Endothelial cell of umbilical vein (primary cell): Measurements from ENCODE around the gene TRABD. TPM values are rescaled to one million over a fixed set of nuclear protein-coding genes. Genes with fewer than 3 reads are reported as not detected.

Experiments
- BruUV-seq: library from RNA; stranded (reverse); fragments of 400-500 nt; replicated peaks from 2 replicates; lab custom pipeline; 2021; lab: Mats Ljungman, UMichigan
- CTCF ChIA-PET: fragments of 300-600, 350-600 bp; sonication (Branson Sonifier 250); formaldehyde crosslinking; loops from one replicate; lab custom pipeline; 2021; ENCODE audit warnings: antibody characterized with exemption, inconsistent platforms; lab: Charles Lee
- POLR2A ChIA-PET: fragments of 300-600, 350-600 bp; sonication (Branson Sonifier 250); formaldehyde crosslinking; loops from one replicate; lab custom pipeline; 2021; ENCODE audit warnings: antibody characterized with exemption, inconsistent platforms; lab: Charles Lee
- DNase-seq: peaks from one replicate; pipeline ENCODE4 v3.0.0-alpha.2; 2011; ENCODE audit warnings: low read depth, low spot score
- FAIRE-seq: peaks from 2 replicates; lab custom pipeline; 2011; peaks lifted over from hg19 to GRCh38; lab: Jason Lieb, UNC
- H2AFZ ChIP-seq: 2 replicates; pipeline ENCODE4 v1.6.0; 2012; ENCODE audit warnings: low read depth, low read length, control low read depth, inconsistent platforms
- H3K27ac ChIP-seq: 2 replicates; pipeline ENCODE4 v1.5.1; 2011; ENCODE audit warnings: low read depth, mild to moderate bottlenecking, control low read depth, low read length, moderate library complexity; ENCODE audit not compliant: insufficient read depth
- H3K27me3 ChIP-seq, 2 experiments: 2 replicates each; pipeline versions ENCODE4 v1.6.0 to v1.6.1; 2011; ENCODE audit warnings: low read length in 2 of 2, mixed read lengths in 1 of 2; ENCODE audit not compliant: control insufficient read depth in 2 of 2, insufficient read depth in 2 of 2
- H3K36me3 ChIP-seq, 2 experiments: 2 replicates in 1 of 2; 3 replicates in 1 of 2; pipeline ENCODE4 v1.5.1; 2011; ENCODE audit warnings: low read length in 2 of 2, mild to moderate bottlenecking in 1 of 2, moderate library complexity in 1 of 2; ENCODE audit not compliant: control insufficient read depth in 2 of 2, insufficient read depth in 2 of 2; ENCODE audit errors: extremely low read depth in 1 of 2
- H3K4me1 ChIP-seq: 3 replicates; pipeline ENCODE4 v1.5.1; 2011; ENCODE audit warnings: mild to moderate bottlenecking, low read length; ENCODE audit not compliant: control insufficient read depth, insufficient read depth; ENCODE audit errors: extremely low read depth
- H3K4me2 ChIP-seq: 2 replicates; pipeline ENCODE4 v1.6.1; 2011; ENCODE audit warnings: low read length, control low read depth, mixed read lengths; ENCODE audit not compliant: insufficient read depth
- H3K4me3 ChIP-seq, 3 experiments: fragments of 200-600 bp in 1 of 3; sonication (generic), shearing (Covaris generic) in 1 of 3; replicated peaks in 1 of 3; 2 replicates each; pipeline ENCODE4 v1.5.1; 2011 to 2016; ENCODE audit warnings: control low read depth in 3 of 3, low read length in 3 of 3, mild to moderate bottlenecking in 2 of 3, inconsistent platforms in 1 of 3, low read depth in 1 of 3, moderate library complexity in 1 of 3; ENCODE audit not compliant: insufficient read depth in 1 of 3
- H3K79me2 ChIP-seq: 2 replicates; pipeline ENCODE4 v1.6.0; 2012; ENCODE audit warnings: low read length, inconsistent platforms; ENCODE audit not compliant: control insufficient read depth, insufficient read depth
- H3K9ac ChIP-seq: replicated peaks from 2 replicates; pipeline ENCODE3; 2011; ENCODE audit warnings: low read length, control low read depth; ENCODE audit not compliant: insufficient read depth; ENCODE audit errors: extremely low read depth
- H3K9me1 ChIP-seq: replicated peaks from 3 replicates; pipeline ENCODE4 v1.6.0; 2011; ENCODE audit warnings: mild to moderate bottlenecking, low read length; ENCODE audit not compliant: control insufficient read depth, insufficient read depth; ENCODE audit errors: extremely low read depth
- H3K9me3 ChIP-seq: replicated peaks from 2 replicates; pipeline ENCODE4 v1.5.1; 2012; ENCODE audit warnings: low read length, inconsistent platforms; ENCODE audit not compliant: control insufficient read depth, insufficient read depth
- H4K20me1 ChIP-seq: replicated peaks from 2 replicates; pipeline ENCODE3; 2011; ENCODE audit warnings: mild to moderate bottlenecking, low read length; ENCODE audit not compliant: control insufficient read depth, insufficient read depth; ENCODE audit errors: extremely low read depth
- CTCF ChIP-seq, 2 donors: IDR thresholded peaks; 1 replicate in 1 of 2; 2 replicates in 1 of 2; pipeline ENCODE4 v1.5.1; 2011; ENCODE audit warnings: low read length in 2 of 2, mild to moderate bottlenecking in 2 of 2, moderate library complexity in 2 of 2, control low read depth in 1 of 2, inconsistent platforms in 1 of 2, low read depth in 1 of 2; ENCODE audit not compliant: insufficient read depth in 1 of 2; ENCODE audit errors: extremely low read depth in 1 of 2
- EZH2 ChIP-seq: IDR thresholded peaks from 2 replicates; pipeline ENCODE4 v1.6.1; 2012; ENCODE audit warnings: borderline replicate concordance, low read depth, mild to moderate bottlenecking, moderate library complexity, low read length, inconsistent platforms; ENCODE audit not compliant: severe bottlenecking
- FOS ChIP-seq: IDR thresholded peaks from 2 replicates; pipeline ENCODE4 v1.6.1; 2011; ENCODE audit warnings: mild to moderate bottlenecking, low read length, moderate library complexity, borderline replicate concordance; ENCODE audit not compliant: insufficient read depth
- GATA2 ChIP-seq: IDR thresholded peaks from 2 replicates; pipeline ENCODE4 v1.7.0; 2011; ENCODE audit warnings: low read depth, mild to moderate bottlenecking, moderate library complexity, mixed read lengths, low read length; ENCODE audit not compliant: insufficient read length, insufficient read depth
- JUN ChIP-seq: IDR thresholded peaks from 2 replicates; pipeline ENCODE4 v1.6.1; 2011; ENCODE audit warnings: borderline replicate concordance, low read depth; ENCODE audit not compliant: insufficient read length, insufficient read depth
- MAX ChIP-seq: IDR thresholded peaks from 2 replicates; pipeline ENCODE4 v1.6.1; 2011; ENCODE audit not compliant: insufficient read depth, insufficient read length
- MYC ChIP-seq: IDR thresholded peaks from one replicate; pipeline ENCODE4 v1.6.1; 2011; ENCODE audit warnings: mild to moderate bottlenecking, low read depth, low read length
- POLR2A ChIP-seq: IDR thresholded peaks from 2 replicates; pipeline ENCODE4 v1.6.1; 2012; ENCODE audit warnings: low read depth, mild to moderate bottlenecking, control low read depth, low read length
- POLR2AphosphoS5 ChIP-seq: IDR thresholded peaks from 2 replicates; pipeline ENCODE4 v1.6.1; 2012; ENCODE audit warnings: low read depth, mild to moderate bottlenecking, control low read depth, low read length, moderate library complexity; ENCODE audit not compliant: insufficient read depth
- dilution Hi-C: fragments of 300-500 bp; cut with MboI; formaldehyde crosslinking; loops from one replicate; pipeline ENCODE4 v1.15.0; 2019; ENCODE audit warnings: low sequenced_read_pairs; ENCODE audit not compliant: extremely low pct_ligation_motif_present
- intact Hi-C: fragments of 100-400 bp; cut with micrococcal nuclease; formaldehyde crosslinking; loops from one replicate; pipeline ENCODE4 v1.10.0; 2022
- polyA plus RNA-seq, 4 experiments: library from polyadenylated mRNA; depleted of rRNA in 3 of 4; stranded (reverse) in 3 of 4; unstranded in 1 of 4; fragments of >200 nt; gene quantifications; 2 replicates each; pipeline versions ENCODE4 v1.2.1 to v1.2.3, GENCODE V29; 2011 to 2012; ENCODE audit warnings: missing spikeins in 1 of 4
- total RNA-seq: library from RNA; stranded (reverse); gene quantifications from 2 replicates; pipeline ENCODE4 v1.2.3, GENCODE V29; 2021

TRABD gene
- total and polyA plus RNA-seq, 2 donors (not counting 3 experiments of a cell fraction or from before 2014, with no cell fraction given), result 46.8 to 48.4 TPM

- DNase-seq (no peak), FAIRE-seq (no peak)
- Histone ChIP-seq H3K9me1 (no peaks in the 10 kb centered on the region), H3K4me2 (no peak overlapping the region), H3K79me2 (peaks cover 26% of the 10 kb centered on the region), H3K4me1 (peaks cover 31% of the 10 kb centered on the region), H2AFZ (no peak overlapping the region), H3K4me3 (no peak overlapping the region), H3K9ac (no peak overlapping the region), H3K27ac (no peak overlapping the region), H4K20me1 (no peaks in the 10 kb centered on the region), H3K9me3 (no peaks in the 10 kb centered on the region), H3K36me3 (peaks cover 2% of the 10 kb centered on the region in 2 experiments), H3K27me3 (no peaks in the 10 kb centered on the region)
- POLR2A ChIA-PET, result no interaction called here
- intact Hi-C loops (loop anchor here (10.0 kb wide), 1 partner anchor 228 kb away; no protein-coding TSS in a partner anchor), dilution Hi-C loops (no loop called here)
- no peak for TF ChIP-seq MYC
- TF ChIP-seq MAX, result no peak
- TF ChIP-seq EZH2, result no peak
- no peak for TF ChIP-seq POLR2AphosphoS5
- TF ChIP-seq GATA2, result no peak
- TF ChIP-seq JUN, result no peak
- TF ChIP-seq CTCF (IDR thresholded peaks at IDR 0.05; ENCODE audit: extremely low read depth in 1 of 2, insufficient read depth in 1 of 2, low read depth in 1 of 2, low read length in 2 of 2), result no peak
- no peak for TF ChIP-seq POLR2A
- TF ChIP-seq FOS, result no peak
- CTCF ChIA-PET, result no interaction called here
- no TSS peak for BruUV-seq
Observed at GRCh38 chr22:50203288-50203687, 17.6 kb downstream of the TRABD start.
